Sigmoid colon (tissue), 7 donors: ENCODE measurements around the gene PIM3. TPM values are rescaled to one million over a fixed set of nuclear protein-coding genes. Genes with fewer than 3 reads are reported as not detected.
A peak's percentile ranks its signal among the peaks of the same experiment; 100 is the strongest.

ENCODE experiments used
- DNase-seq: peaks from one replicate; pipeline ENCODE4 v3.0.0-alpha.2; 2019
- H3K27ac ChIP-seq, 4 donors: fragments of 200-600 bp; sonication (generic); one replicate each; pipeline ENCODE4 v1.5.1; 2016 to 2019; ENCODE audit warnings: mild to moderate bottlenecking in 1 of 4
- H3K27me3 ChIP-seq, 3 donors: fragments of 200-600 bp; sonication (generic); one replicate each; pipeline ENCODE4 v1.5.1; 2019; ENCODE audit warnings: mild to moderate bottlenecking in 1 of 3
- H3K36me3 ChIP-seq, 4 donors: fragments of 200-600 bp; sonication (generic); one replicate each; pipeline ENCODE4 v1.5.1; 2016 to 2019
- H3K4me1 ChIP-seq, 4 donors: fragments of 200-600 bp; sonication (generic); one replicate each; pipeline ENCODE4 v1.5.1; 2017 to 2019
- H3K4me3 ChIP-seq, 4 donors: fragments of 200-600 bp; sonication (generic); one replicate each; pipeline ENCODE4 v1.5.1; 2017 to 2019; ENCODE audit warnings: mild to moderate bottlenecking in 2 of 4, moderate library complexity in 1 of 4
- H3K9me3 ChIP-seq, 4 donors: fragments of 200-600 bp in 3 of 4; sonication (generic) in 3 of 4; one replicate each; pipeline versions ENCODE4 v1.5.1 to v1.6.1; 2013 to 2019
- EP300 ChIP-seq, 4 donors: sonication (generic); formaldehyde crosslinking; IDR thresholded peaks; one replicate each; pipeline ENCODE4 v1.6.1; 2017; ENCODE audit warnings: antibody characterized with exemption in 4 of 4
- POLR2A ChIP-seq, 2 donors: fragments of 450-650 bp; IDR thresholded peaks; one replicate each; pipeline ENCODE4 v1.6.1; 2016; ENCODE audit warnings: antibody characterized with exemption in 2 of 2, mild to moderate bottlenecking in 2 of 2, moderate library complexity in 2 of 2
- POLR2AphosphoS5 ChIP-seq, 4 donors: sonication (generic); formaldehyde crosslinking; IDR thresholded peaks; one replicate each; pipeline ENCODE4 v1.6.1; 2017; ENCODE audit warnings: antibody characterized with exemption in 4 of 4
- WGBS, 2 donors: extraction: QIAGEN DNeasy Blood & Tissue Kit; methylation state at CpG; one replicate each; pipeline ENCODE4 v1.1.7; 2013; 5-methylcytosine and 5-hydroxymethylcytosine counted together
- intact Hi-C: fragments of 100-400 bp; cut with DNase I; formaldehyde crosslinking; loops from one replicate; pipeline ENCODE4 v1.15.1; 2023
- polyA plus RNA-seq, 3 donors: library from polyadenylated mRNA; stranded (reverse); fragments of 200-250 nt; gene quantifications; one replicate each; pipeline ENCODE4 v1.2.3, GENCODE V29; 2013
- total RNA-seq, 4 donors: library from RNA; depleted of rRNA; stranded (reverse); fragments of >200 nt; gene quantifications; one replicate each; pipeline ENCODE4 v1.1.0, GENCODE V29; 2016
- TF ChIP-seq, protein P1 (sequence below), 4 experiments: fragments of 450-650 bp in 3 of 4; fragments of 200-600 bp in 1 of 4; IDR thresholded peaks; one replicate each; pipeline ENCODE4 v1.5.1; 2016 to 2019; ENCODE audit warnings: antibody characterized with exemption in 4 of 4, mild to moderate bottlenecking in 3 of 4, moderate library complexity in 2 of 4
- donor health status: healthy with polysubstance abuse.
- donor health status: Bipolar disorder and iron deficiency.
- donor health status: healthy.

Gene PIM3
- total and polyA plus RNA-seq, 7 donors, result 26.3 to 126 (median 49.4) TPM

- 80 to 83% methylated on average over 22 of the region's 22 CpGs for WGBS, 2 donors
- no peaks in the 10 kb centered on the region for H3K9me3 ChIP-seq
- TF ChIP-seq POLR2AphosphoS5 (IDR thresholded peaks at IDR 0.05) (no peak), POLR2A (IDR thresholded peaks at IDR 0.05) (no peak), EP300 (IDR thresholded peaks at IDR 0.05) (no peak)
- TF ChIP-seq, protein P1, sequence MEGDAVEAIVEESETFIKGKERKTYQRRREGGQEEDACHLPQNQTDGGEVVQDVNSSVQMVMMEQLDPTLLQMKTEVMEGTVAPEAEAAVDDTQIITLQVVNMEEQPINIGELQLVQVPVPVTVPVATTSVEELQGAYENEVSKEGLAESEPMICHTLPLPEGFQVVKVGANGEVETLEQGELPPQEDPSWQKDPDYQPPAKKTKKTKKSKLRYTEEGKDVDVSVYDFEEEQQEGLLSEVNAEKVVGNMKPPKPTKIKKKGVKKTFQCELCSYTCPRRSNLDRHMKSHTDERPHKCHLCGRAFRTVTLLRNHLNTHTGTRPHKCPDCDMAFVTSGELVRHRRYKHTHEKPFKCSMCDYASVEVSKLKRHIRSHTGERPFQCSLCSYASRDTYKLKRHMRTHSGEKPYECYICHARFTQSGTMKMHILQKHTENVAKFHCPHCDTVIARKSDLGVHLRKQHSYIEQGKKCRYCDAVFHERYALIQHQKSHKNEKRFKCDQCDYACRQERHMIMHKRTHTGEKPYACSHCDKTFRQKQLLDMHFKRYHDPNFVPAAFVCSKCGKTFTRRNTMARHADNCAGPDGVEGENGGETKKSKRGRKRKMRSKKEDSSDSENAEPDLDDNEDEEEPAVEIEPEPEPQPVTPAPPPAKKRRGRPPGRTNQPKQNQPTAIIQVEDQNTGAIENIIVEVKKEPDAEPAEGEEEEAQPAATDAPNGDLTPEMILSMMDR (IDR thresholded peaks at IDR 0.05), result no peak
- intact Hi-C loops, result loop anchor here (10.0 kb wide), 1 partner anchor 219 kb away; the partner anchor contains the start of gene TRABD
- peaks cover 11 to 24% (median 16%) of the 10 kb centered on the region in 4 donors for H3K36me3 ChIP-seq
- no peaks in the 10 kb centered on the region for H3K27me3 ChIP-seq
- H3K4me3 ChIP-seq, result peak overlapping the region in 1 of 4 donors; percentile 67
- peak; percentile 67 for DNase-seq
- peak overlapping the region; percentile 84 to 99 (median 96) for H3K27ac ChIP-seq
- peaks cover 0 to 69% (median 54%) of the 10 kb centered on the region in 4 donors for H3K4me1 ChIP-seq
Observed at GRCh38 chr22:49965091-49966040, 4.8 kb downstream of the PIM3 start.

DNA sequence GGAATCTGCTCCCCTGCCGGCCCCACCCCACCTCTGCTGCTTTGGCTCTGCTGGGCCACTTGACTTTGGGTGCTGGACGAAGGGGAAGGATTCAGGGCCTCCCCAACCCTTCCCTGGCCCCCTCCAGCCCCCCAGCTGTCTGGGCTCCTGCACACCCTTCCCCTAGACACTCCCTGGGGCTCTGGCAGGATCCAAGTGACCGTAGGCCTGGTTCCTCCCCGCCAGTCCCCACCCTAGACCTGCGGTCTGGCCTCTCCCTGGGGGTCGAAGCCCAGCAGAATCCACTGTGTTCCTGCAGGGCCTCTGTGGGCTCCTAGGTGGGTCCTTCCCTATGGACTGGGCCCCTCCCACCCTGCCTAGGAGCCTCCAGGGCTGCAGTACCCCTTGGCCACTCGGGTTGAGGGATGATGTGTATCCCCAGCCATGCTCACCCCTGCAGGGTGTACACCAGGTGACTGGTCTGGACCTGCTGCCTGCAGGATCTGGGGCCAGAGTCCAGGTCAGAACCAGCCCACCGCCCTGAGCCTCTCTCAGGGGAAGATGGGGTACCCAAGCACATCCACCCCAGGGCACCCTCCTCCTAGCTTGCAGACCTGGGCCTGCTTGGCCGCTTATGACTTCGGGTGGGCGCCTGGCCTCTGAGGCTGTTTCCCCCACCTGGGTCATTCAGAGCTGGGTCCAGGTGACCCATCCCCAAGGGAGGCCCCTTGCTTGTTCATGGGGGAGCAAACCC lies 5.6 kb downstream of the PIM3 start:
- Histone ChIP-seq H3K27ac (peak overlapping the region; percentile 82 to 96 (median 90)), H3K36me3 (peaks cover 11 to 24% (median 16%) of the 10 kb centered on the region in 4 donors), H3K9me3 (no peaks in the 10 kb centered on the region), H3K4me1 (peaks cover 0 to 75% (median 63%) of the 10 kb centered on the region in 4 donors), H3K4me3 (no peak overlapping the region), H3K27me3 (no peaks in the 10 kb centered on the region)
- 70 to 76% methylated on average over 11 of the region's 11 CpGs for WGBS, 2 donors
- TF ChIP-seq EP300 (IDR thresholded peaks at IDR 0.05), result no peak
- TF ChIP-seq, protein P1 (IDR thresholded peaks at IDR 0.05), result no peak
- TF ChIP-seq POLR2AphosphoS5 (IDR thresholded peaks at IDR 0.05), result no peak
- TF ChIP-seq POLR2A (IDR thresholded peaks at IDR 0.05), result no peak
- peak; percentile 67 for DNase-seq
- intact Hi-C loops, result loop anchor here (10.0 kb wide), 1 partner anchor 219 kb away; the partner anchor contains the start of gene TRABD

DNA sequence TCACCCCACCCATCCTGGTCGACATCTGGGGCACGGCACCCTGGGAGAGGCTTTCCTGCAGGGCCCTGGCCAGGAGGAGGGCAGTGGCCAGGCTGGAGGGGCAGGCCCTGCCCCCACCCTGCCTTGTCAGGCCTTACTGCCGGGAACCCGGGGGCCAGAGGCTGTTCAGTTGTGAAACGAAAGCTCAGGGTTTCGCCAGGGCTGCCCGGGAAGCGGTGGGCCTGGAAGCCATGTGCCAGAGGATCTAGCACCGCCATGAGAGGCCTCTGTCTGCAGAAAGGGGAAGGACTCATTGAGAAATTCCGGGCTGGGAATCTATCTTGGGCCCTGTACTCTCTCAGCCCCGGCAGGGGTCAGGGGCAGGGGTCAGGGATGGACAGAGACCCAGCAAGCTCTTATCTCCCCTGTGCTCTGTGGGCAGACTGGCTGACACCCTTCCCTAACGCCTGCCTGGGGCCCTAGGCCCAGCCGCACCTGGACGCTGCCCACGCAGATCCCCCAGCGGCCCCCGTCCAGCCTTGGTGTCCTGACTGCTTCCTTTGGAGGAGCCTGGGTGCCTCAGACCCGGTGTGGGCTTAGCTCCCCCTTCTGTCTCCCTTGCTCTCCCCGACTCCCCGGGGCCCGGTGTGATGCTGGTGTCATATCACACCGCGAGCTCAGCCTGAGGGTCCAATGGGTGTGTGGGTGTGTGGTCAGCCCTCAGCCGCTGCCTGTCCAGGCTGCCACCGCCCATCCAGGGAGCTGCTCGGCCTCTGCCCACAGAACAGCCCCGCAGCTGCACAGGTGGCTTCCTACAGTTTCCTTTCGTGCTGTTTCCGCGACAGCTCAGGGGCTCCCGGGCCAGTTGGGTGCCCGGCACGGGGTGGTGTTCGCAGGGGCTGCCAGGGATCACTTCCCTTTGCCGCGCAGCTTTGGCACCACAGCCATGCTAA lies 6.5 kb downstream of the PIM3 start:
- H3K4me3 ChIP-seq, result peak overlapping the region in 3 of 4 donors; percentile 3 to 22 (median 19)
- H3K36me3 ChIP-seq, result peaks cover 11 to 24% (median 16%) of the 10 kb centered on the region in 4 donors
- TF ChIP-seq POLR2A (IDR thresholded peaks at IDR 0.05), result no peak
- peak in 3 of 4 donors; percentile 27 to 48 (median 40) for TF ChIP-seq POLR2AphosphoS5 (IDR thresholded peaks at IDR 0.05)
- TF ChIP-seq, protein P1 (IDR thresholded peaks at IDR 0.05), result no peak
- no peak for TF ChIP-seq EP300 (IDR thresholded peaks at IDR 0.05)
- H3K27ac ChIP-seq, result peak overlapping the region; percentile 82 to 96 (median 90)
- WGBS, 2 donors, result 48 to 65% methylated on average over 36 of the region's 36 CpGs
- intact Hi-C loops, result loop anchor here (10.0 kb wide), 1 partner anchor 218 kb away; the partner anchor contains the start of gene TRABD
- H3K4me1 ChIP-seq, result peaks cover 2 to 75% (median 71%) of the 10 kb centered on the region in 4 donors
- peak; percentile 83 for DNase-seq
- H3K27me3 ChIP-seq, result no peaks in the 10 kb centered on the region
- H3K9me3 ChIP-seq, result no peaks in the 10 kb centered on the region
